SU-DHL-6 (cell line): Measurements from ENCODE around the gene CPLANE1.

Experiments used
- H2AFZ ChIP-seq: fragments of 200-600 bp; sonication (generic); 2 replicates; pipeline ENCODE4 v1.6.1; 2014; ENCODE audit warnings: low read depth, mild to moderate bottlenecking, moderate library complexity, mixed read lengths, antibody characterized with exemption, low read length; ENCODE audit not compliant: severe bottlenecking
- H3F3A ChIP-seq: fragments of 200-600 bp; shearing (Covaris generic); 2 replicates; pipeline ENCODE4 v1.6.0; 2016; ENCODE audit warnings: antibody characterized with exemption, mild to moderate bottlenecking; ENCODE audit not compliant: insufficient read depth
- H3K27ac ChIP-seq: fragments of 200-600 bp; sonication (generic); 2 replicates; pipeline ENCODE4 v1.5.1; 2016; ENCODE audit warnings: low read depth, mild to moderate bottlenecking, low read length, moderate library complexity, mixed read lengths
- H3K27me3 ChIP-seq: fragments of 200-600 bp; sonication (generic), shearing (Covaris generic); 2 replicates; pipeline ENCODE4 v1.6.0; 2014; ENCODE audit warnings: mild to moderate bottlenecking, low read length
- H3K36me3 ChIP-seq: fragments of 200-600 bp; sonication (generic); 2 replicates; pipeline ENCODE4 v1.6.1; 2014; ENCODE audit warnings: mild to moderate bottlenecking, low read length, mixed read lengths
- H3K4me2 ChIP-seq: fragments of 300-600, 200-600 bp; shearing (Covaris generic), sonication (generic); 2 replicates; pipeline ENCODE4 v1.6.0; 2014; ENCODE audit warnings: low read length, low read depth, mild to moderate bottlenecking; ENCODE audit not compliant: poor library complexity, severe bottlenecking
- H3K4me3 ChIP-seq: fragments of 200-600 bp; sonication (generic); 2 replicates; pipeline ENCODE4 v1.5.1; 2014; ENCODE audit warnings: antibody characterized with exemption, low read length, mild to moderate bottlenecking, mixed read lengths; ENCODE audit not compliant: insufficient read depth, poor library complexity, severe bottlenecking
- H3K79me2 ChIP-seq: fragments of 200-600 bp; sonication (generic); 2 replicates; pipeline ENCODE4 v1.6.1; 2014; ENCODE audit warnings: mild to moderate bottlenecking, low read length, moderate library complexity; ENCODE audit not compliant: insufficient read depth
- H3K9ac ChIP-seq: fragments of 200-600 bp; sonication (generic); 2 replicates; pipeline ENCODE4 v1.7.0; 2014; ENCODE audit warnings: mild to moderate bottlenecking, low read length
- H3K9me2 ChIP-seq: fragments of 200-600 bp; sonication (generic); replicated peaks from 2 replicates; pipeline ENCODE4 v1.6.1; 2014; ENCODE audit warnings: low read length; ENCODE audit not compliant: insufficient read depth
- H3K9me3 ChIP-seq: fragments of 200-600 bp; sonication (generic); 2 replicates; pipeline ENCODE4 v1.6.1; 2014; ENCODE audit warnings: low read length, mixed read lengths; ENCODE audit not compliant: insufficient read depth
- H4K20me1 ChIP-seq: fragments of 200-600 bp; sonication (generic); 2 replicates; pipeline ENCODE4 v1.6.1; 2014; ENCODE audit warnings: low read depth, mild to moderate bottlenecking, antibody characterized with exemption, low read length, moderate library complexity, mixed read lengths
- CTCF ChIP-seq: fragments of 200-600 bp; sonication (generic); IDR thresholded peaks from one replicate; pipeline ENCODE4 v1.5.1; 2017; ENCODE audit warnings: antibody characterized with exemption, mild to moderate bottlenecking, low read length, moderate library complexity; ENCODE audit not compliant: insufficient read depth, poor library complexity, severe bottlenecking
- EZH2phosphoT487 ChIP-seq: fragments of 200-600 bp; sonication (generic), shearing (Covaris generic); conservative IDR thresholded peaks from 2 replicates; pipeline ENCODE4 v1.6.1; 2018; ENCODE audit warnings: mild to moderate bottlenecking, antibody characterized with exemption, low read length, moderate library complexity, mixed read lengths

Gene CPLANE1

DNA sequence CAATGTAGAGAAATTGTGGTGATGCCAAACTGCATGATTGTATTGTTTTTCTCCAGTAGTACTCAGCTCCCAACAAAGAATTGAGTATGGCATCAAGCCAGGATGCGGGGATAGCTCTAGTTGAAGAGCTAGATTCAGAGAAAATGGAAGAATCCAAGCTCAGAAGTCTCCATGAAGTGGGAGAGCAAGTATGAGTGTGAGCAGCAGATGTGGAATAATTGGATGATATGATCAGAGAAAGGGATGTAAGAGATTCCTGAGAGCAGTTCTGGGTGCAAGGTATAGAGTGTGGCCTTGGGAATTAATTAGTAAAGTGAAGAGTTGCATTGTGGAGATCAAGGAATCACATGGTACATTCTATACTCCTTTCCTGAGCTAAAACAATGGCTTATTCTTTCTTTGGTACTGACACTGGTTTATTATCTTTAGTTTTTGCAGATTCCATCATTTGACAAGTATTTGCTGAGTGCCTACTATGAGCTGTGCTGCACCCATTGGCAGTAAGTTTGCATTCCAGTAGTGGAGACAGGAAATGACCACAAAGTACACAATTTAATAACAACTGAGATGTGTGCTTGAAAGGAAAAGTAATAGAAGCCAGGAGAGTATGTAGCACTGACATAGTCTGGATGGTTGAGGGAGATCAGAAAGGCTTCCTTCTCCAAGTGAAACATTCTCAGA lies 177.1 kb downstream of the CPLANE1 start:
- Histone ChIP-seq H3K27me3 (no peaks in the 10 kb centered on the region), H3K4me3 (no peak overlapping the region), H4K20me1 (no peaks in the 10 kb centered on the region), H3F3A (no peaks in the 10 kb centered on the region), H3K27ac (no peak overlapping the region), H3K9me2 (no peaks in the 10 kb centered on the region), H3K36me3 (no peaks in the 10 kb centered on the region), H2AFZ (no peak overlapping the region), H3K9ac (no peak overlapping the region), H3K79me2 (no peaks in the 10 kb centered on the region), H3K4me2 (no peak overlapping the region), H3K9me3 (no peaks in the 10 kb centered on the region)
- no peak for TF ChIP-seq CTCF

GRCh38 chr5:37071487-37071886 lies 177.7 kb downstream of the CPLANE1 start:
- Histone ChIP-seq H2AFZ (no peak overlapping the region), H3K4me2 (no peak overlapping the region), H3K4me3 (no peak overlapping the region), H3K9me2 (no peaks in the 10 kb centered on the region), H3K9me3 (no peaks in the 10 kb centered on the region), H3K27ac (no peak overlapping the region), H4K20me1 (no peaks in the 10 kb centered on the region), H3K27me3 (no peaks in the 10 kb centered on the region), H3F3A (no peaks in the 10 kb centered on the region), H3K79me2 (no peaks in the 10 kb centered on the region), H3K9ac (no peak overlapping the region), H3K36me3 (no peaks in the 10 kb centered on the region)
- no peak for TF ChIP-seq CTCF
- no peak for TF ChIP-seq EZH2phosphoT487

DNA sequence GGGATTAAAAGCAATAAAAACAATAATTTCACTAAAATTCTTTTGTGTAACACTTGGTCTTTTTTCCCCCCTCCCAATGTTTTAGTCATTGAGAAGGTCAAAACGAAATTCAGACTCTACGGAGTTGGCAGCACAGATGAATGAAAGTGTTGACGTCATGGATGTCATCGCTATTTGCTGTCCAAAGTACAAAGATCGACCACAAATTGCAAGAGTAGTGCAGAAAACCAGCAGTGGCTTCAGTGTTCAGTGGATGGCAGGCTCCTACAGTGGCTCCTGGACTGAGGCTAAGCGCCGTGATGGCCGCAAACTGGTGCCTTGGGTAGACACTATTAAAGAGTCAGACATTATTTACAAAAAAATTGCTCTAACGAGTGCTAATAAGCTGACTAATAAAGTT lies 184.7 kb downstream of the CPLANE1 start:
- H3K4me3 ChIP-seq: no peak overlapping the region
- no peaks in the 10 kb centered on the region for H3K9me3 ChIP-seq
- no peaks in the 10 kb centered on the region for H3K9me2 ChIP-seq
- no peak overlapping the region for H3K9ac ChIP-seq
- H3F3A ChIP-seq: no peaks in the 10 kb centered on the region; the same call in 1 of the 2 replicates
- H3K4me2 ChIP-seq: no peak overlapping the region
- H3K79me2 ChIP-seq: no peaks in the 10 kb centered on the region
- no peak for TF ChIP-seq CTCF
- no peak for TF ChIP-seq EZH2phosphoT487
- H4K20me1 ChIP-seq: no peaks in the 10 kb centered on the region
- no peak overlapping the region for H2AFZ ChIP-seq
- H3K27ac ChIP-seq: no peak overlapping the region
- H3K27me3 ChIP-seq: no peaks in the 10 kb centered on the region
- H3K36me3 ChIP-seq: peaks cover 25% of the 10 kb centered on the region; the same call in 1 of the 2 replicates
